Activated T-cell treated with anti-CD3 and anti-CD28 coated beads, Interleukin-2, amount 50 U/mL, for 4 hours (primary cell): ENCODE data around the gene HDAC9. TPM values are rescaled to one million over a fixed set of nuclear protein-coding genes. Genes with fewer than 3 reads are reported as not detected.
"Not testable (repeated sequence)": the region's sequence is repeated elsewhere in the genome, so short reads cannot be mapped to it uniquely, and the experiment has no call there.

Experiments
- ATAC-seq, 2 donors: fragments of 200-7000 bp; cut with Tn5 transposase; one replicate each; pipeline ENCODE4 v1.10.0; 2021
- DNase-seq: peaks from one replicate; pipeline ENCODE4 v3.0.0-alpha.2; 2020
- H3K27me3 Mint-ChIP-seq: one replicate; pipeline ENCODE4 v1.8.0; 2021; ENCODE audit warnings: low read depth, mixed read lengths
- H3K36me3 Mint-ChIP-seq: one replicate; pipeline ENCODE4 v1.8.0; 2022; ENCODE audit warnings: mixed read lengths; ENCODE audit not compliant: insufficient read depth
- H3K4me1 Mint-ChIP-seq: one replicate; pipeline ENCODE4 v1.8.0; 2021; ENCODE audit warnings: low read depth, mixed read lengths
- H3K4me3 Mint-ChIP-seq: one replicate; pipeline ENCODE4 v1.8.0; 2021; ENCODE audit warnings: mild to moderate bottlenecking, moderate library complexity, mixed read lengths
- H3K9me3 Mint-ChIP-seq: one replicate; pipeline ENCODE4 v1.8.0; 2021; ENCODE audit warnings: mixed read lengths
- total RNA-seq, 3 donors: library from RNA; stranded (reverse); gene quantifications; one replicate each; pipeline ENCODE4 v1.2.1, GENCODE V29; 2021

The HDAC9 gene
- total RNA-seq, 3 donors from 2014 or later: 0.40 to 3.0 (median 0.74) TPM

DNA sequence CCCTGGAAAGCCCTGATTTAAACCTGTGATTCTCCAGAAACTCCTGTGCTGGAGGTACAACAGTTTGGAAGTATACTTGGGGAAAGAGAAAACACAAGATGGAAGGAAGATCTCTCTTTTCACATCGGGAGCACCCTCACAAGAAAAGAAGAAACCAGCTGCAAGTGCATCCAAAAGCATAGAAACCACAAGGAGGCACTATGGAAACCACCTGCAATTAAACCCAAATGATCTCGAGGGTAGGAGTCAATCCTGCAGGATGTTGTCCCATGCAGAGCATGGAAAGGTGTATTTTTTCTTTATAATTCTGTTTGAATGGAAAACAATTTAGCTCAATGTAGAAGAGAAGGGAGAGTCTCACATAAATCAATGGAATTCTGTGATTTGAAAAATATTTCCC is 411.4 kb downstream of the HDAC9 start:
- H3K27me3 Mint-ChIP-seq: no peaks in the 10 kb centered on the region
- no peak overlapping the region for H3K4me3 Mint-ChIP-seq
- no peak for ATAC-seq
- DNase-seq: no peak
- no peaks in the 10 kb centered on the region for H3K36me3 Mint-ChIP-seq
- H3K9me3 Mint-ChIP-seq: peaks cover 33% of the 10 kb centered on the region
- H3K4me1 Mint-ChIP-seq: no peaks in the 10 kb centered on the region

DNA sequence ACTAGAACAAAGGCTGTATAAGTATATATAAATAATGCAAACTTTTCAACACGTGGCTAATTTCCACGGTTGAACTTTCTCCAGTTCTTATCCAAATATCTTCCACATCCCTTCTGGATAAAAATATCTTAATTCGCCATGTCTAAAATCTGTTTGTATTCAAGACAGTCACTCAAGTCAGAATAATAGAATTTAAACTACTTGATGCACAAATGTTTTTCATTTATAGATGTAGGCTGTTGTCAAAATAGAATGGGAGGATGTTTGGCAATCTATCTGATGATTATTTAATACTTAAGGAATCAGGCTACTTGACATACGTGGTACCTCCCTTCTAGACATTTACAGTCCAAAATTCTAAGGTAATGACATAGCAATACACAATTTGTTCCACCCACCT is 417.6 kb downstream of the HDAC9 start:
- Mint-ChIP-seq H3K36me3 (no peaks in the 10 kb centered on the region), H3K9me3 (peaks cover 37% of the 10 kb centered on the region), H3K27me3 (no peaks in the 10 kb centered on the region), H3K4me3 (no peak overlapping the region), H3K4me1 (no peaks in the 10 kb centered on the region)
- ATAC-seq: no peak
- no peak for DNase-seq

DNA sequence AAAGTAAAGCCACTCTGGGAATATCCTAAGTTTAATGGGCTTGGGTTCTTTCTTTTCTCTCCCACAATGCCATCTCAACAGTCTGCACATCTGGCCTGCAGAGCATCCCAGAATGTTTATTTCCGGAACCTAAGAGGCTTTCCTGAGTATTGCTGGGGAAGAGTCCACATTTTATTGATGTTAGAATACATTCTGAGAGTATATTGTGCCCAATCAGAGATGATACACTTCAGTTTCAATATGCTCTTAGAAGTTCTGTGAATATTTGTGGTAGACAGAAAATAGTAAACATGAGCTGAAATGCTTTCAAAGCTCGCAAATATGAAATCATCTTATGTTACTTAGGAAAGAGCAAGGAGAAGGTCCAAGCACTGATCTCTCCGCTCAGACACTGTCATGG is 421.3 kb downstream of the HDAC9 start:
- no peaks in the 10 kb centered on the region for H3K36me3 Mint-ChIP-seq
- no peak overlapping the region for H3K4me3 Mint-ChIP-seq
- no peaks in the 10 kb centered on the region for H3K4me1 Mint-ChIP-seq
- no peak for ATAC-seq
- no peaks in the 10 kb centered on the region for H3K27me3 Mint-ChIP-seq
- no peak for DNase-seq
- H3K9me3 Mint-ChIP-seq: peaks cover 18% of the 10 kb centered on the region

DNA sequence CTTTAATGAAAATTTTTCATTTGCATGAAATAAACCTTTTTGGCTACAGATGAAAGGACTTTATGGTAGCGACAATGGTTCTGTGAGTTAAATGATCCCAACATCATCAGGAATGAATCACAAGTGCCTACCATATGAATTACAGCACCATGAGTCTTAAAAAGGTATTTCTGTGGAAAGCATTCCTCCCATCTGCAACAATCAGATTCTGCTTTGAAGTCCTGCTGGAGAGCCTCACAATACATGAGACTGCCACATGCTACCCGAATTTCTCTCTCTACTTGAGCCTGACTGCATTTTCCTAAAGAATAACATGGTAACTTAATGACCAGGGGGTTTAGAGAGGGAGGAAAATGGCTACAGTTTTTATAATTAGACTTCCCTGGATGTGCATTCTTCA is 431.6 kb downstream of the HDAC9 start:
- ATAC-seq: no peak
- Mint-ChIP-seq H3K36me3 (no peaks in the 10 kb centered on the region), H3K27me3 (no peaks in the 10 kb centered on the region), H3K4me3 (no peak overlapping the region), H3K9me3 (peaks cover 4% of the 10 kb centered on the region), H3K4me1 (no peaks in the 10 kb centered on the region)
- no peak for DNase-seq

- Mint-ChIP-seq H3K27me3 (no peaks in the 10 kb centered on the region), H3K9me3 (peaks cover 4% of the 10 kb centered on the region), H3K4me1 (no peaks in the 10 kb centered on the region), H3K4me3 (no peak overlapping the region), H3K36me3 (no peaks in the 10 kb centered on the region)
- no peak for DNase-seq
- no peak for ATAC-seq
Measured at GRCh38 chr7:18936265-18936664, 440.7 kb downstream of the HDAC9 start.

- no peaks in the 10 kb centered on the region for H3K36me3 Mint-ChIP-seq
- ATAC-seq (no peak), DNase-seq (no peak)
- H3K9me3 Mint-ChIP-seq: no peaks in the 10 kb centered on the region
- no peaks in the 10 kb centered on the region for H3K27me3 Mint-ChIP-seq
- H3K4me3 Mint-ChIP-seq: no peak overlapping the region
- no peaks in the 10 kb centered on the region for H3K4me1 Mint-ChIP-seq
Measured at GRCh38 chr7:18939771-18940592, 444.4 kb downstream of the HDAC9 start.

DNA sequence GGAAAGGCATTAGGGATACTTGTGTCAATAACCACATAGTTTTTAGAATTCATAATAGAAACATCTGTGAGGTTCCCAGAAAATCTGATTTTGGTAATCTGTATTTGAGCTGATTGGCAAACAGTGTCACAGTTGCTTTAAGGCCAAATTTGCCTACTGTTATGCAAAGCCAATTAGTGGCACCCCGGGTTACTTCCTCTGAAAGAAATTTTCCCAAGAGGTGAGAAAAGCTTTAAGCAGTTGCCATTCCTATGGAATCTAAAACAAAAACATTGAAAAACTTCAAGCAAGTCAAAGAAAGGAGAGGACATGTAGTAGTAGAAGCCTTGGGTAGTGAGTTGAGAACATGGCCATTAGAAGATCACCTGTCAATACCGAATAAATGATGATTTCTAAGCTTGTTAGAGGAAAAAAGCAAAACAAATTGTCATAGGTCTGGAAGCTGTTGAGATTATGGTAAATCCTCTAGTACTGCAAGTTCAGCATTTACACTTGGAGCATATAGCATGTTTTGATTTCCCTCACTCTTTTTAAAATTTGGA is 445.1 kb downstream of the HDAC9 start:
- no peaks in the 10 kb centered on the region for H3K9me3 Mint-ChIP-seq
- no peaks in the 10 kb centered on the region for H3K36me3 Mint-ChIP-seq
- H3K4me1 Mint-ChIP-seq: no peaks in the 10 kb centered on the region
- DNase-seq (no peak), ATAC-seq (no peak)
- H3K27me3 Mint-ChIP-seq: no peaks in the 10 kb centered on the region
- no peak overlapping the region for H3K4me3 Mint-ChIP-seq

GRCh38 chr7:18941207-18941606 is 445.7 kb downstream of the HDAC9 start:
- ATAC-seq (no peak), DNase-seq (no peak)
- H3K36me3 Mint-ChIP-seq: no peaks in the 10 kb centered on the region
- H3K27me3 Mint-ChIP-seq: no peaks in the 10 kb centered on the region
- no peaks in the 10 kb centered on the region for H3K4me1 Mint-ChIP-seq
- H3K4me3 Mint-ChIP-seq: no peak overlapping the region
- H3K9me3 Mint-ChIP-seq: no peaks in the 10 kb centered on the region

- H3K4me3 Mint-ChIP-seq: no peak overlapping the region
- no peaks in the 10 kb centered on the region for H3K4me1 Mint-ChIP-seq
- no peaks in the 10 kb centered on the region for H3K9me3 Mint-ChIP-seq
- DNase-seq (no peak), ATAC-seq (no peak)
- no peaks in the 10 kb centered on the region for H3K36me3 Mint-ChIP-seq
- H3K27me3 Mint-ChIP-seq: no peaks in the 10 kb centered on the region
Measured at GRCh38 chr7:18948521-18948920, 453.0 kb downstream of the HDAC9 start.

DNA sequence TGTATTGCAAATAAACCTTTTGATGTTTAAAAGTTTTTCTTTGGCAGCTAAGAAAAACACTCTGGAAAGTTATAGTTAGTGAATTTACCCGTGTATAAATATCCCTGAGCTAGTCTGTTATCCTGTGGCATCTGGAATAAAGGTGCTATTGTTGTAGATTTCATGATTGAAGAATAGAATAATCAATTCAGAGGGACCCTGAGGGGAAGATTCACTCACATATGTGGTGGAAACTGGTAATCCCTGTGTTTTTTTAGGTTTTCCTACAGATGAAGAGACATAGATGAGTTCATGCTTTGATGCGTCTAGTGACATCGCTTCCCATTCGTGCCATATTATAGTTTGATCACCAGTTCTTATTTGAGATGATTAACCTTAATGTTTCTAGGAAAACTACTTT is 457.3 kb downstream of the HDAC9 start:
- Mint-ChIP-seq H3K4me1 (no peaks in the 10 kb centered on the region), H3K4me3 (no peak overlapping the region), H3K9me3 (peaks cover 4% of the 10 kb centered on the region), H3K27me3 (no peaks in the 10 kb centered on the region), H3K36me3 (no peaks in the 10 kb centered on the region)
- DNase-seq (no peak), ATAC-seq (no peak)

- no peak for ATAC-seq
- peaks cover 4% of the 10 kb centered on the region for H3K9me3 Mint-ChIP-seq
Measured at GRCh38 chr7:18958627-18959026, 463.1 kb downstream of the HDAC9 start.

GRCh38 chr7:18960725-18961124 is 465.2 kb downstream of the HDAC9 start:
- DNase-seq: no peak
- ATAC-seq: no peak
- H3K27me3 Mint-ChIP-seq: no peaks in the 10 kb centered on the region
- no peaks in the 10 kb centered on the region for H3K36me3 Mint-ChIP-seq
- H3K9me3 Mint-ChIP-seq: peaks cover 12% of the 10 kb centered on the region
- no peaks in the 10 kb centered on the region for H3K4me1 Mint-ChIP-seq
- no peak overlapping the region for H3K4me3 Mint-ChIP-seq

More at GRCh38 chr7:18958627-18959026, 463.1 kb downstream of the HDAC9 start:
- no peak for DNase-seq
- Mint-ChIP-seq H3K36me3 (no peaks in the 10 kb centered on the region), H3K27me3 (no peaks in the 10 kb centered on the region), H3K4me1 (no peaks in the 10 kb centered on the region), H3K4me3 (no peak overlapping the region)

GRCh38 chr7:18962031-18962430 is 466.5 kb downstream of the HDAC9 start:
- H3K27me3 Mint-ChIP-seq: no peaks in the 10 kb centered on the region
- H3K36me3 Mint-ChIP-seq: no peaks in the 10 kb centered on the region
- DNase-seq (no peak), ATAC-seq (no peak)
- H3K4me3 Mint-ChIP-seq: no peak overlapping the region
- peaks cover 13% of the 10 kb centered on the region for H3K9me3 Mint-ChIP-seq
- H3K4me1 Mint-ChIP-seq: no peaks in the 10 kb centered on the region

DNA sequence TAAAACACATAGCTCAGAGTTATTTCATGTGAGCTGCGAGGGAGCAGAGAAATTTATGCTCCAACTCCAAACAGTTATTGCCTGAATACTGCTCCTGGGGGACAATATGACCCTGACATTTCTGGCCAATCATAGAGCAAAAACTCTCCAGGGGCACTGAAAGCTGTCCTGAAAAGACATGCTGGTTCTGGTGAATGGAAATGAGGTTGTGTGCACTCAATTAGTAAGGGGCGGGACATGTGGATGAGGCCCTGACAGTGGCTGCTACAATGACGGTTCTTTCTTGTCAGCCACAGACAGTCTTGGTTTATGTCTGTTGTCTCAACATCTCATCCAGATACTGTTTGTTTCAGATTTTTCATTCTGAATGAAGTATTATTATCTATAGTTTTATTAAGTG is 470.1 kb downstream of the HDAC9 start:
- ATAC-seq (no peak), DNase-seq (no peak)
- H3K9me3 Mint-ChIP-seq: peaks cover 21% of the 10 kb centered on the region
- no peaks in the 10 kb centered on the region for H3K4me1 Mint-ChIP-seq
- H3K4me3 Mint-ChIP-seq: no peak overlapping the region
- no peaks in the 10 kb centered on the region for H3K36me3 Mint-ChIP-seq
- H3K27me3 Mint-ChIP-seq: no peaks in the 10 kb centered on the region

- not testable (repeated sequence) for H3K4me3 Mint-ChIP-seq, H3K36me3 Mint-ChIP-seq, H3K27me3 Mint-ChIP-seq, H3K4me1 Mint-ChIP-seq, DNase-seq, ATAC-seq
- peaks cover 23% of the 10 kb centered on the region for H3K9me3 Mint-ChIP-seq
Measured at GRCh38 chr7:18967755-18968154, 472.2 kb downstream of the HDAC9 start.
